ENCODE results near the gene LOXL1.
A peak's percentile ranks its signal among the peaks of the same experiment; 100 is the strongest.

Gene LOXL1

DNA sequence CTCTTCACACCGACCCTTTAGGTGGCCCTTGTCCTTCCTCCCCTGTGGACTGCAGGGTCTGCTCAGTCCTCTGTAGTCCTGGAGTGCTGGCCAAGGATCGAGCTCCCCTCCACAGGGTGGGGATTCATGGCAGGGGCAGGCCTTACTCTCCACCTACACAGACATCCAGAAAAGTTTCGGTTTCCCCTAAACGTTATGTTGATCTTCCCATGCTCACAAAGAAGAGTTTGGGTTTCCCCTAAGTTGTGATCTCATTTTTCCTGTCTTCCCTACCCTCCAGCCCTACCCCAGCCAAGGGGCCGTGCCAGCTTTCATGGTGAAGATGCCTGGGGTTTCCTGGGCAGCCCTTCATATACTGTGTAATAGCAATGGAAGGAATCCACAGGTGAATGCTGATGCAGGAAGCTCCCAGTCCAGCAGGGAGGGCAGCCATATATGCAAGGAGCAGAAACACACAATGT, 55.5 kb downstream of the LOXL1 start:
- no peak for DNase-seq (ENCODE audit: low spot score)

GRCh38 chr15:73982222-73982962, 56.1 kb downstream of the LOXL1 start:
- DNase-seq (ENCODE audit: low spot score) = no peak

DNA sequence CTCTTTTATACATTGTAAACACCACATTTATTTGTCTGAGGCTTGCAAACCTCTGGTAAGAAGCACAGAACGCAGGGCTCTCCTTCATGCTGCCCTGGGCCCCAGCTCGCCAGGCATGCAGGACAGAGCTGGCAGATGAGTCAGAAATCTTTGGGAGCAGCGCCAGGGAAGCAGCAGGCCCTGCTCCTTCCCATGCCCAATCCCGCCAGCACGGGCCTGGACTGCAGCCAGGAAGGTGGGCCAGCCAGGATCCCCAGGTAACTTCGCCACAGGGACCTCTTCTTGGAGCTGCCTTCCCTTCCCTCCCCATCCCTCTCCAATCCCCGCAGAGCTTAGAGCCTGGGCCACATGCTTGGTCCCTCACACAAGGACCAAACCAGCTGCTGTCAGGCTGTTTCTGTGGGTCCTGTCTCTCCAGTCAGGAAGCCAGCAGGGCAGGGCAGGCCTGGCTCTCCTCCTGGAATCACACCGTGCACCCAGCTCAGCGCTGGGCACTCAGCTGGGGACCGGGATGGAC, 57.0 kb downstream of the LOXL1 start:
- DNase-seq (ENCODE audit: low spot score) = no peak

DNA sequence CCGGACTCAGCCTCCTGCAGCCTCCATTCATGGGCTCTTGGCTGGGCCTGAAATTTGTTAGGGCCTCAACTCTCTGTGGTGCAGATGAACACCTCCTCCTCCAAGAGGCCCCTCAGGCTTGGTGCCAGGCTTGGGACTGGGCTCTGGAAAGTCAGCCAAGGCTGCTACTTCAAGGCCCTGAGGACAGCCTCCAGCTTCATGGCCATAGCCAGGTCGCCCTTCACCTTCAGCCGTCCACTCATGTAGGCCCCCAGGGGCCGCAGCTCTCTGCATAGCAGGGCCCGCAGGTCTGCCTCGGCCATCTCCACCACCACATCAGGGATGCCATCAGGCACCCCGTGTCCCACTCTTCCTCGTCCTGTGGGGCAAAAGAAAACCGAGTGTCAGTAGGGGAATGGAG, 57.5 kb downstream of the LOXL1 start:
- DNase-seq (ENCODE audit: low spot score) = no peak

DNA sequence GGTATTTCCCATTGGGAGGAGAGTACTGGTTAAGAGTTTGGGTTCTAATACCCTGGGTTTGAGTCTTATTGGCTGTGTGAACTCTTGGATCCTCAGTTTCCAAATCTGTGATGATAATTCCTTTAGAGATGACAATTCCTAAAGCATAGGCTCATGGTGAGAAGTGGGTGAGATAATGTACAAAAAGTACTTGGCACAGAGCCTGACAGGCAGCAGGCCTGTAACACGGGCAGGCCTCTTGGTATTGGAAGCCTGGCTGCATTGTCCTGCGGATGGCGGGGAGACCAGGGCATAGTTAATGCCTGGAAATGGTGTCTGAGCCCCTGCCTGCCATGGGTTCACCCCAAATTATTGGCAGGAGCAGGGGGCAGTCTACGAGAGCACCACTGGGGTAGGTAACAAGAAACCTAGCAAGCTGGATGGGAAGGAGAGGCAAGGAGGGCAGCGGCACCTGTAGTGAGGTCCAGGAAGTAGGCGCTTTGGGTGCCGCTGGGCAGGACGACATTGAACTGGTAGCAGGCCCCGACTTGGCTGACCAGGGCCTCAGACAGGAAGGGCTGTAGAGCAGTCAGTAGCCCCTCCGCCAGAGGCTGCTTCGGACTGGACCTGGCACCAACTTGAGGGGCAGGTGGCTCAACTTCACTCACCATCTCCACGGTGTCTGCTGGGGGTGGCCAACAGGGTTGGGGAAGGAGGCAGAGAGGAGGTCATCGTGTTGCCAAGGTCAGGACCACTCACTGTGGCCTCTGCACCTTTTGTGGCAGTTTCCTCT, 58.1 kb downstream of the LOXL1 start:
- no peak for DNase-seq (ENCODE audit: low spot score)

DNA sequence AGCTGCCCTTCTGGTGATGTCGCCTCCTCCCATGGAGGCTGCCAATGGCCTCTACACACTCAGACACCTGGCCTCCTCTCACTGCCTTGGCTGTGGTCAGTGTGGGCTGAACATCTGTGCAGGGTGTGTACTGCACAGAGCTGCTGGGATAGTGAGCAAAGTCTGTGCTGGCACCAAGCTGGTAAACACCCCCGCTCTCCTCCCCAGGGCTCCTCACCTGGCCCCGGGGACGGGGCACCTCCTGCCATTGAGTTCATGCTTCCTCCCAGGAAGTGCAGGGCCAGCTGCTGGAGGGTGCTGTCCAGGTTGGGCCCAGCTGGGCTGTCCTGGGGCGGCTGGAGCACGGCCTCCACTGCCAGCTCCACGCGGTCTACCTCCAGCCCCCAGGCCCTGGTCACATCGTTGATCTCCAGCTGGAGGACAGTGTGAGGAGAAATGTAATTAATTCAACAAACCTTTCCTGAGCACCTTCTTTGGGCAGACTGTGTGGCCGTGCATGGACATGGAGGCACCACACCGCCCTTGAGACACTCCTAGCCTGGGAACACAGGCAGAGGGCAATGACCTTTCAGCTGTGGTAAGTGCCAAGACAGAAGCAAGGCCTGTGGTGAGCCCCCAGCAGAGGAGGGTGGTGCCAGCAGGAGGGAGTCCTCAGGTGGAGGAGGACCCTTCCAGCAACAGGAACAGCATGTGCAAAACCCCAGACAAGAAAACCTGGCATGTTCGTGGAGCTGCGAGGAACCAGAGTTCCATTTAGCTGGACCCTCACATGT, 59.0 kb downstream of the LOXL1 start:
- no peak for DNase-seq (ENCODE audit: low spot score)

- no peak for DNase-seq (ENCODE audit: low spot score)
These were observed 60.0 kb downstream of the LOXL1 start for GRCh38 chr15:73986055-73986775.

GRCh38 chr15:73986776-73987056, 60.5 kb downstream of the LOXL1 start:
- no peak for DNase-seq (ENCODE audit: low spot score)

- DNase-seq (ENCODE audit: low spot score) = no peak
These were observed 61.0 kb downstream of the LOXL1 start for GRCh38 chr15:73987250-73987649.

GRCh38 chr15:73987681-73988444, 61.6 kb downstream of the LOXL1 start:
- DNase-seq (ENCODE audit: low spot score) = no peak

DNA sequence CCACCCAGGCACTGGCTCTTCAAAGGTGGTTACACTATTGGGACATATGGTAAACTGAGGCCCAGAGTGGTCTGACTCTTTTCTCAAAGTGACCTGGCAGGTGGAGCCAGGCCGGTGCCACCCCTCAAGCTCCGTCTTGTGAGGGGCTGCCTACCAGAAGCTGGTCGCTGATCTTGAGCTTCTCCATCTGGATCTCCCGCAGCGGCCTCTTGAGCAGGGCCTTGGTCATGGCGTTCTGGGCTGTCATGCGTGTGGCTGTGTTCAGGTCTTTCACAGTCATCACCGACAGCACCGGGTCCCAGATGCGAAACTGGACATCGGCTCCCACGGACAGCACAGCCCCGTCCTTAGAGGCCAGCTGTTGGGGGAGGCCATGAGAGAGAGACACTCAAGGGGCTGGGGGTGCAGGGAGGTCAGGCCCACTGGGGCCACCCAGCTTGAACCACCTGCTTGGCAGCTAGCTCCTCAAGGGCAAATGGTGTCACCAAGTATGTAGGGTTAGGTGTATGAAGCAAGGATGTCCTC, 62.2 kb downstream of the LOXL1 start:
- no peak for DNase-seq (ENCODE audit: low spot score)

DNA sequence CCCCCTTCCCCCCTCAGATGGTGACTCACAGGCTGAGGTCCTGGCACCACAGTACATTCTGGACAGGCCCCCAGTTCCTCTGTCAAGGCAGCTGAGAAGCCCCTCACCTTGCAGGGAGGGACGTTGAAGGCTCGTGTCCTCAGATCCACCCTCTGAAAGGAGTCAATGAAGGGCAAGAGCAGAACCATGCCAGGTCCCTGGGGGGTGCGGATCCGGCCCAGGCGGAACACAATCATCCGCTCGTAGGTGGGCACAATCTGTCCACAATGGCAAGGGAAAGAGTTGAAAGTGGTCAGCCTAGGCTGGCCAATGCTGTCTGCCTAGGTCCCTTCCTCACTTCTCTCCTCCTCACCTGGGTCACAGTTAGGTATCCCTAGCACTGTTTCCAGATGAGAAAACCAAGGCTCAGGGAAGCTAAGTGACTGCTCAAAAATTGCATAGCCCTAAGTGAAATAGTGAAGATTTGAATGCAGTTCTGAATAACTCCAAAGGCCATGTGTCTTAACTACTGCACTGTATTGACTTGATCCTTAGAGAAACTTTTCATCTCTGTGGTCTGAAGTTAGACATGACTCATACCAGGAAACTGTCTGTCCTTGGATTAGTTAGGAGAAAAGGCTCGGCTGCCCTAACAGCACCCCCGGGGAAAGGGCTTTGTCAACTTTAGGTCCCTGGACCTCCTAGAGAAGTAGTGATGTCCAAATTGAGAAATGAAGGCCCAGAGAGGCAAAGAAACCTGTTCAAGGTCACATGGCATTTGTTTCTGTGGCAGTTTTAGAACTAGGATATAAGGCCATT, 62.9 kb downstream of the LOXL1 start:
- no peak for DNase-seq (ENCODE audit: low spot score)

GRCh38 chr15:73990250-73991005, 64.2 kb downstream of the LOXL1 start:
- no peak for DNase-seq (ENCODE audit: low spot score)

DNA sequence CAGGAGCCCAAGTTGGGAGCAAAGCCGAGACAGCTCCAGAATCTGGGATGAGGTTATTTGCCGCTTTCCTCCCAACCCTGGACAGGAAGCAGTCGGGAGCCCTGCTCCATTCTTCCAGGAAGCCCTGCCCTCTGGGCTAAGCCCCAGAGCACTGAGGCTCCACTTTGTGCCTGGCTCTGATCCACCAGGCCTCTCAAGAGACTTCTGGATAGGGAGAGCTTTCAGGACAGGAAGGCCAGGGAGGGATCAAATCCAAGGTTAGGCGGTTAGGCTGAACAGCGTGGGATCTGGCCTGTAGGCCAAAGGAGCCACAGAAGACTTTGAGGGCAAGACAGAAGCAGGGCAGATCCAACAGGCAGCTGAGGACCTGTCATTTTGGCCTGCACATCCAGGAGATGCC, 65.0 kb downstream of the LOXL1 start:
- no peak for DNase-seq (ENCODE audit: low spot score)

DNA sequence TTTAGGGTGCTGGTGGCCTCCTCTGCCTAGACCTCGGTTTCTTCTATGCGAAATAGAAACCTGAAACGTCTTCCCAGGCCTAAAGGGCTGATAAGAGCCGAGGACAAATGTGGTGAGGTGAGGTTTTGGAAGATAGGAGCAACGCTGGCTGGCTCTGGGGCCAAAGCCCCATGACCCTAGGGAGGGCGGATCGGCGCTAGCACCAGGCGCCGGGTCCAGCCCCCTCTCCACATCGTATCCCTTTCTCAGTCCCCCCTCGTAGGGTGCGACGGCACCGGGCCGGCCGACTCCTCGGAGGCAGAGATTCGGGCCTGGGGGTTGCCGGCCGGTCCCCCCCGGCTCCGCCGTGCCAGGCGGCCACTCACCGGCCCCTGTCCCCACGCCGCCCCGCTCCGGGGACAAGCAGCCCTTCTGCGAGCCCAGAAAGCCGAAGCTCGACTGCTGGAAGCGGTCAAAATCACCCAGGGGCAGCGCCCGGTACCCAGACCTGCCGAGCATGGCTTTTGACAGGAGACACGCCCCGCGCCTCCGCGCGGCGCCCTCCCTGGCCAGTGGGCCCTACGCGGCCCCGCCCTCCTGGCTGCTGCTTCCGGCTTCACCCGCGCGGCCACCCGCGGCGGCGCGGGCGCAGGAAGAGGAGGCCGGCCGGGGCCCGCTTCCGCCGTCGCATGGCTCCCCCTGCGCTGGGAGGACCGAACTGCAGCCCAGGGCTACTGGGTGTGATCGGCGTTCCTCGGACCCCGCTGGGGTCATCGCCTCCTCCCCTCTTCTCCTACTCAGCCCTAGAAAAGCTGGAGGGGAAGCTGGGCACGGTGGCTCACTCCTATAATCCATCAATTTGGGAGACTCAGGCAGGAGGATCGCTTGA, 65.7 kb downstream of the LOXL1 start, which contains the start of gene STOML1:
Gene STOML1, minus strand, starts transcription at position 570 of the 868 bp plus-strand sequence. Its CDS starts 72 bp downstream, at position 498.
- peak; percentile 98 for DNase-seq (ENCODE audit: low spot score)

GRCh38 chr15:73992594-73992898, 66.3 kb downstream of the LOXL1 start:
- no peak for DNase-seq (ENCODE audit: low spot score)

DNA sequence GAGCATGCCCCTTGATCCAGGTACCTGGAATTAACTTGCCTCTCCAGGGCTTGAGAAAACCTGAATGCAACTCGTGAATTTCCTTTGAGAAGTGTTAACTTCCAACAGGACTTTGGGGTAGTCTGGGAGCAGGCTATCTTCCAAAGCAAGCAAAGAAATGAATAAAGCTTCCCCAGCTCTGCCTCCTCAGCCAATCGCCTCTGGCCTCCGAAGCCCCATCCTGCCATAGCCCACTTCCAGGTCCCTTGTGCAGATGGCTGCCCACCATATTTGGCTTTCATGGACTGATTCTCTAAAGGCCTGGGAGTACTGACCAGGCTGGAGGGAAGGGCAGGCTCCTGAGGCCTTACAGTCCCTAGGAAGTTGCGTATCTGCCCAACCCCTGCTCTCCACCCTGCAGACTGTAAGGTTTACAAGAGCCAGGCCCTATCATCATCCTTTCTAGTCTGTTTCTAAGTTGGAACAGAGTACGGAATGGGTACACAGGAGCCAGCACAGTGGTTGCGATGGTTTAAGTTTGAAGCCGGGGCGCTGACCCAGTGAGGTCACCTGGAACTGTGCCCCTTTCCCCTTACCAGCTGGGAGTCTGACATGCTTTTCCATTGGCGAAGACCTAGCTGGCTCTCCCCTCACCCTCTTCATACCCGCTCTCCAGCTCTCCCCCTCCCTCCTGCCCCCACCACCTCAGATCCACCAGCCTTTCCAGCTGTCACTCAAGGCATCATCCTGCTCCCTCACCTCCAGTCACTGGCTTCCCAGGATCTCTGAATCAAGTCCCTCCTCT, 67.1 kb downstream of the LOXL1 start:
- no peak for DNase-seq (ENCODE audit: low spot score)

DNA sequence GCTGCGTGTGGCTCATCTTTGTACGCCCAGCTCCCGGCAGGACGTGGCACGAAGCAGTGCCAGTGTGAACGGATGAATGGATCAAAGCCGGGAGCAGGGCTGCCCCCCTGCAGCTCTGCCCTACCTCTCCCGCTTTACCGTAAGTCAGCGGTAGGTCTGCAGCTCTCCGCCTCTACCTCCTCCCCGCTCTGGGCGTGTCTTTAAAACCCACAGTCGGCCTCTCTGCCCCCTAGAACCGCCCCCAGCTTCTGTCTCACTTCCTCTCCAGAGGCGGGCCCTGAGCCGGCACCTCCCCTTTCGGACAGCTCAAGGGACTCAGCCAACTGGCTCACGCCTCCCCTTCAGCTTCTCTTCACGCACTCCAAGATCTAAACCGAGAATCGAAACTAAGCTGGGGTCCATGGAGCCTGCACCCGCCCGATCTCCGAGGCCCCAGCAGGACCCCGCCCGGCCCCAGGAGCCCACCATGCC, 68.2 kb downstream of the LOXL1 start, which contains the start of gene PML:
Gene PML, plus strand, starts transcription at position 304 of the 471 bp plus-strand sequence. Its CDS starts 97 bp downstream, at position 401.
- DNase-seq (ENCODE audit: low spot score) = peak; percentile 98
